GM18867 (cell line): ENCODE results near the gene ARHGAP30.

Experiments used
- ATAC-seq: cut with Tn5 transposase; IDR thresholded peaks from one replicate; pipeline ENCODE4 v1.9.1; 2021; ENCODE audit warnings: mild to moderate bottlenecking, moderate library complexity; ENCODE audit not compliant: unreplicated experiment

The ARHGAP30 gene

DNA sequence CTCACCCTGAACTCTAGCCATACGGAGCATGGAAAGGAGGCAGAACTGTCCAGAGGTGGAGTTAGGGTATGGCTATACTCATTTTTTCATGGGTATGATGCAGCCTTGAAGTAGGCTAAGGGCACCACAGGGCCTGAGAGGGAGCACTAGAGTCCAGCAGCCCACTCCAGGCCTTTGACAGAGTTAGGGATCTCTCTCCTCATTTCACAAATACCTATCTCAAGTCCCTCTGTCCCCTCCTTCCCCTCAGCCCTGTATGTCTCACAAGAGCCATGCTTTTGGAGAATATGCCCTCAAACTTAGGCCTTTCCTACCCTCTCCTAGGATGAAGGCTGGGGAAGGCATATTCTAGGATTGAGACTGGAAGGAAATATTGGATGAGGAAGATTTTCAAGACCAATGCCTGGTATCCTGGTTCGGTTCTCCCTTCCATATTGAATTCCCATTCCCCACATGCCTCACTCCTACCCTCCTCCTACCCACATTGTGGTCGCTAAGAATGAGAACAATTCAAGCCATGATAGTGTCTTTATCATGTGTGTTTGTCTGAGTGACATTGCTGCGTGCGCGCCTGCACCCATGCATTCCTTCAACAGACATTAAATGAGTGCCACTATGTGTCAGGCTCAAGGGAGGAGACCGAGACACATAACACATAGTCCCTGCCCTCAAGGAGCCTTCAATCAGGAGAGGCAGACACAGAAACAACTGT is 22.3 kb upstream of the ARHGAP30 start:
- no peak for ATAC-seq

DNA sequence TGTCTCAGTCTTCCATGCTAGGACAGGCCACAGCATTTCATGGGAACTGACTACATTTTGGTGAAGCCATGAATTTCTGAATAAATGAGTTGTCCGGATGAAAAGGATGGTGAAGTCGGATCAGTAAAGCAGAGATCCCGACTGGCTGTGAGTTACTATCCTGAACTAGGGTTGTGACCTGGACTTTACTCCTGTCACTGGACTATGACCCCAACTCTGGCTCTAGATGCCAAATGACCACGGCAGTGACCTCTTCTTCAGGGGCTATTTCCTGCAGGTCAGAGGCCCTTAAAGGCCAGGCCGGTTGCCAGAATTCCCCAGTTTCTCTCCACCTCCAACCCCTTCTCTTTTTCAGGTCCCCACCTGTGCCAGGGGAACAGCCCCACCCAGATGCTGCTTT is 21.4 kb upstream of the ARHGAP30 start:
- ATAC-seq: no peak

DNA sequence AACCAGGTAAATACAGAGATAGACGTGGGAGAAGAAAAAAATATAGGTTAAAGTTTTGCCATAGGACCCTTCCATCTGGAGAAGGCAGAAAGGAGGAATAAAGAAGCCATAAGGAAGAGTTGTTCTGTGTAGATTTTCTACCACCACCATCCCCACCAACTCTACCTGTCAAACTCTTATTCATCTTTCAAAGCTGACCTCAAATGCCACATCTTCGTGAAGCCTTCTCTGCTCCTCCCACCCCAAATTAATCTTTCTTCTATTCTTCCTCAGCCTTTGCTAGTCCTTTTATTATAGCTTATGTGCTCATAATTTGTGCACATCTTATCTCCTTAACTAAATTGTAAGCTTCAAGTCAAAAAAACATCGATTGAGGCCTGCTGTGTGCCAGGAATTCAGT is 20.9 kb upstream of the ARHGAP30 start:
- ATAC-seq: no peak

DNA sequence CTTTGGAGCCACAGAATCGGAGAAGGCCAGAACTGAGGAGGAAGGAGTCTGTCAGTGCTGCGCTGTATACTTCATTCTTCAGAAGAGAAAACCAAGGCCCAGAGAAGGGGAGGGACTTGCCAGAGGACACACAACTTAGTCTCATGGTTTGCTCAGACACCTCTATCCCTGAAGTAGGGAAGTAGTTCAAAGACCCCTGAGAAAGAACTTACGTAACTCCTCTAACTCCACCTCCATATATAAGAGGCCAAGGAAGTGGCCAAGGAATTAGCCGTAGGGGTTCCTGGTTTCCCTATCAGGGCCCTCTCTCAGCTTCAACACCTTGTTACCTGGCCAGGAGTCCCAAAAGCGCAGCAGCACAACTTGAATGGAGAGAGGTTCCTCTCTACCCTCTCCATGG is 20.2 kb upstream of the ARHGAP30 start:
- no peak for ATAC-seq

DNA sequence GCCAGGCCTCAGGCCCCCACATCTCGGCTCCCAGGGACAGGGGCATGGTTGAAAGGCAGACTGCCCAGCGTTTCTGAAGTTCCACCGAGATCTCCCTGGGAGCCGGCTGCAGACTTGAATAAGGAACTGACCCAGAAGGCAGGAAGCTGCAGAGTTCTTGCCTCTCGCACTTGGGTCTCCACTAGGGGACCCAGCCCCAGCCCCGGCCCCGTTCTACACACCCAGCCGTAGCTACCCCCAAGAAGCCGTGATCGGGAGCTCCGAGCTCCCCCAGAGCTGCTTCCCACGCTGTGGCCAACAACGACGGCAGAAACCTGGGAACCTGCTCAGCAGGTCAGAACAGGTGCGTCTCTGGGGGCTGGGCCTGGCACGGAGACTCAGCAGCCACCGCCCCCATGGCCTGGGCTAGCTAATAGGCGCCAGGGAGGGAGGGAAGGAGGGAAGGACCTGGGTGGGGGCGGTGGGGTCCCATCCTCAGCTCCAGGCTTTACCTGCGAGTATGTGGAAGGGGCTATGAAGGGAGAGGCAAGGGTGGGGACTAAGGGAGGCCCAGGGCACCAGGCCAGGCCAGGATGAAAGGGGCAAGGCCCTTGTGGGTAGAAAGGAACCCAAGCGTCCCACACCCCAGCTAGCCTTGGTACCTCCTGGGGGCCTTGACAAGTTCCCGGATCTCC is 19.7 kb upstream of the ARHGAP30 start, which contains the start of gene NECTIN4:
Gene NECTIN4 (minus strand): TSS at position 308 of the 674 bp plus-strand sequence. CDS start 262 bp downstream, at position 46.
- no peak for ATAC-seq

DNA sequence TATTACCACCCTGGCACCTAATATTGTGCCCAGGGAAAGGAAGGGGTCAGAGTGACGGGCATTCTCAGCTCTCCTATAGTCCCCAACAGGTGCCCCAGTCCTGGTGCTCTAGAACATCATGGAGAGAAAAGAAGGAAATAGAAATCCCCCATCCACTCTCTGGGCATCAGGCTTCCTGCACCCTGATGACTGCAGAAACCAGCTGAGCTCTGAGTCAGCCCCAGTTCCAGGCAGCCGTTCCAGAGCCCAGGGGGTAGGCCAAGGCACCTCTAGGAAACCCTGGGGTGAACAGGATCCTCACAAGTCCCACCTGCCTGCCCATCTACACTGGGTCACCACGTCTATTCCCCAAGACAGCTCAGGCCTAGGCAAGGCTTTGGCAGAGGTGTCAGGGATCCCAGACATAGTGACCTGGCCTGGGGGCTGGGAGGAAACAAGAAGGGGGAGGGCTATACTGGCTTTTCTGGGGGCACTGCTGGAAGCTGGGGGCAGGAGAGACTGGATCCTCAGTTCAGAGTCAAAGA is 19.0 kb upstream of the ARHGAP30 start:
- no peak for ATAC-seq

DNA sequence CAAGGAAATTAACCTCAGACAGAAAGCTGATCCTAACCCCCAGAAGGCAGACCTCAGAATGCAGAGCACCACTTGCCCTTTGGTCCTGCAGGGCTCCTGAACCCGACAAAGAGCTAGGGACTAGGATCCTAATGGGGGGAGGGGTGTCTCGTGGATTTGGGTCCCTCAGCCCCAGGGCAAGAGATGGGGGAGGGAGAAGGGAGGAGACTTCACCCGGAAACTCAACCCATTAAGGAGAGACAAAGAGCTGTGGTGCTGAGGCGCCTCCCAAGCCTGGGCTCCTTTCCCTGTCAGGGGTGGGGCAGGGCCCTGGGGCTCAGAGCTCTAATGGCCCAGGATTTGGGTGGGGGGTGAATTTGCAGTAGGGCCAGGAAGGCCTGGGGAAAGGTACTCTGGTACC is 16.8 kb upstream of the ARHGAP30 start:
- ATAC-seq: no peak

DNA sequence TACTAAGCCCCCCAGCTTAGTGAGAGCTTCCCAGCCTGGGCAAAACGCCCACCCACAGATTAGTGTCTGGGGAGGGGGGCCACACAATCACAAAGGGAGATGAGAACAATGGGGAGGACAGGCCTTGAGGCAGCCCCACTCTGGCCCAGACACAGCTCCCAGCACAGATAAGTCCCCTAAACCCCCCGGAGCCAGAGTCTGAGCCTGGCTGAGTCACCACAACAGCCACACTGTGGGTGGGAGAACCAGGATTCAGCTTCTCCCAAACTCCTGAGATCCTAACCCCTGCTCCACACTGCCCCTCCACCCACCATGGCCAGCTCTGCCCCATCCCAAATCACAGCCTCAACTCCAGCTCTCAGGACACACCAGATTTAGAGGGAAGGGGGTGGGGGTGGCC is 15.5 kb upstream of the ARHGAP30 start:
- no peak for ATAC-seq

DNA sequence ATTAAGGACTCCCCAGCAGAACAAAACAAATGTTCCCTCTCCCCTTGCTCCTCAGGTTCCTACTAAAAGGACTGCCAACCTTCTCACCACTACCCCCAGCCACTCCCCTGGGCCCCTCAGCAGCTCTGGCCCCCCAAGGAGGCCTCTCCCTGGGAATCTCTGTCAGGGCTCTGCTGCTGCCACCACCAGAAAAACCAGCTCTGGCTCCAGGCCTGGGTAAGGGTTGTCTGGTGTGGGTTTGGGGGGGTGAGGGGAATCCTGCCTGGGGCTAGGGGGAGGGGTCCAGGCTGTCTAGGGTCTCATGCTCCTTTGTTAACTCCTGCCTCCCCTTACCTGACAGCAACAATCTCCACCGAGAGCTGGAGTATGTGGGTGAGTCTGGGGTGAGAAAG is 14.9 kb upstream of the ARHGAP30 start:
- no peak for ATAC-seq

DNA sequence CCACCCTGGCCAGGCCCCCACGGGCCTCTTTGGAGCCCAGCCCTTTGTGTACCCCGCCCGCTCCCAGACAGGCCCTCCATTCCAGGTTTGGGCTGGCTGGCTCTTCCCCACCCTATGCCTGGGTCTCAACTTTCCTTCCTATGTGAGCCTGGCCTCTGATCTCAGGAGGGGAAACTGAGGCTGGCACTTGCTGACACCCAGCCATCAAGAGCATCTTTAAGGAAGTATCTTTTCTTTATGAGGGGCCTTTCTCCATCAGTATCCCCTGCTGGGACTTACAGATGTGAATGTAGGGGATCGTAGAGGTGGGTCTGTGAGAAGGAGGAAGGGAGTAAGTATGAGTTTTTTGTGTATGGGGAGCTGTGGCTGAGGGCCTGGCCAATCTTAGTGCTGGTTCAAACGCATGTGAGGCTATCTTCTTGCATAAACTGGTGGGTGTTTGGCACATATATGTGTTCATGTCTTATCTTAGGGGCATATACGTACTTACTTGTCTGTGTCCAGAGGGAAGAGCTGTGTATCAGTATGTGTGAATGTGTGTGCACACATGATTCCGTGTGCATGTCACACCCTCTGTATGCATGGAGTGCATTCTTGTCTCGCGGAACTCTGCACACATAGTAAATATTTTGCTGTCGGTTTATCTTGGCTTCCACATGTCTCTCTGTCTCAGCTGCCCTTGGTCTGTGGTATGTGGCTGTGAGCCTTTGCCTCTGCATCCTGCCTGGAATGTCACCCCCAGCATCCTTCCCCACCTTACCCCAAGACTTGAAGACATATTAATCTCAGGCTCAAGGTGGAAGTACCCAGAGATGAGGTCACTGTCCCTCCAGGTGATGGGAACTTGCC is 14.3 kb upstream of the ARHGAP30 start:
- ATAC-seq: no peak

DNA sequence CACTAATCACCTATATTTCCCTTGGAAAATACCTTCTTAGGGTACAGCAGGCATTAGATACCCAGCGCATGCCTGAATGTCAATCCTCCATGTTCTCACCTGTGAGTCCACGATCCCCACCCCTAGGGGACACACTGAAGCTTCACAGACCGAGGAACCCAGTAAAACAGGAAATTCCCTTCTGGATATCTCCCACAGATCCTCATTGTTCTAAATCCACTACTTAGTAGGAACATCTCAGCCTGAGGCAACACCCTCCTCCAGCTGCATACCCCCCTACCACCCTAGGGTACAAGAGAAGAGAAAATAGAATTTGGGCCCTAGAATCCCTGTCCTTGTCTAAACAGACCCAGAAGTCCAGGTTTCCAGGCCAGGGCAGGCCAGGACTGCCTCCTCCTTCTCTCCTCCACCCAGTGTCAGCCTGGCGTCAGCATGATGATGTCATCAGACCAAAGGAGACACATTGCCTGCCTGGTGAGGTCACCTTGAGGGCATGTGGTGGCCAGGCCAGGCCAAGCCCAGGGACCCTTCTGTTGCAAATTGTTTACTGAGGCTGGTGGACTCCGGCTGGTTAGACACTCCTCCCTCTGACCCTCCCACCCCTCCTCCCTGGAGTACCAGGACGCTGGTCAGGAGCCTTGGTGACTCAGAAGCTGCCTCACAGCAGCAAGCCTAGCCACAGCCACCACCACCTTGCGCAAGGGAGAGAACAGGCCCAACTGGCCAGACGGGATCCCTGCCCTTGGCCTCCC is 13.5 kb upstream of the ARHGAP30 start:
- ATAC-seq: no peak

DNA sequence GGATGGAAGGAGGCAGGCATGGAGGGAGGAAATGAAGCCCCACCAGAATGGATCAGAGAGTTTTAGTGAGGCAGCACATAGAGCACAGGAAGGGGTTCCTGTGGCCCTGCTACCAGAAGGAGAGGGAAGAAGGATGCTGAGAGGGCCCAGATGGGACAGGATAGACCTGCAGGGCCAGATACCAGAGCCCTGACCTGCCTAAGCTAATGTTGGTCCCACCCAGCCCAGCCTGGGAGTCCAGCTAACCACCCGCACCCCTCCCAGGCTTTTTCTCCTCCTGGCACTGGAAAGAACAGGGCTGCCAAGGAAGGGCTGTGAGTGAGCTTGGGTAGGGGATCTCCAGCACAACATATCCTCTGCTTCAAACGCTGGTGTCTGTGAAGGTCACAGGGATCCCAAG is 12.8 kb upstream of the ARHGAP30 start:
- no peak for ATAC-seq

DNA sequence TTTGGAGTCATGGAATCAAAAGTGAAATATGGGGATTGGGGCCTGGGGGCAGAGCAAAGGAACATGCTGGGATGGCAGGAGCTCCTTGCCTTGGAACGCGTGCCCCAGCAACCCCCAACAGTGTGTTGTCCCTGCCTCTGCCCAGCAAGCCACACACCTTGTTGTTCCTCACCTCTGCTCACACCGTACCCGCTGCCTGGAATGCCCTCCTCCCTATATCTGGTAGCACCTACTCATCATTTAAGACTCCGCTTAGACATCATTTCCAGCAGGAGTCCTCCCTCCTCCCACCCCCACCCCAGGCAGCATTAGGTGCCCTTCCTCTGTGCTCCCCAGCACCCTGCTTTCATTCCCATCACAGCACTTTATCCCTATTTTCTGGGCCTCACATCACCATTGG is 11.8 kb upstream of the ARHGAP30 start:
- no peak for ATAC-seq

DNA sequence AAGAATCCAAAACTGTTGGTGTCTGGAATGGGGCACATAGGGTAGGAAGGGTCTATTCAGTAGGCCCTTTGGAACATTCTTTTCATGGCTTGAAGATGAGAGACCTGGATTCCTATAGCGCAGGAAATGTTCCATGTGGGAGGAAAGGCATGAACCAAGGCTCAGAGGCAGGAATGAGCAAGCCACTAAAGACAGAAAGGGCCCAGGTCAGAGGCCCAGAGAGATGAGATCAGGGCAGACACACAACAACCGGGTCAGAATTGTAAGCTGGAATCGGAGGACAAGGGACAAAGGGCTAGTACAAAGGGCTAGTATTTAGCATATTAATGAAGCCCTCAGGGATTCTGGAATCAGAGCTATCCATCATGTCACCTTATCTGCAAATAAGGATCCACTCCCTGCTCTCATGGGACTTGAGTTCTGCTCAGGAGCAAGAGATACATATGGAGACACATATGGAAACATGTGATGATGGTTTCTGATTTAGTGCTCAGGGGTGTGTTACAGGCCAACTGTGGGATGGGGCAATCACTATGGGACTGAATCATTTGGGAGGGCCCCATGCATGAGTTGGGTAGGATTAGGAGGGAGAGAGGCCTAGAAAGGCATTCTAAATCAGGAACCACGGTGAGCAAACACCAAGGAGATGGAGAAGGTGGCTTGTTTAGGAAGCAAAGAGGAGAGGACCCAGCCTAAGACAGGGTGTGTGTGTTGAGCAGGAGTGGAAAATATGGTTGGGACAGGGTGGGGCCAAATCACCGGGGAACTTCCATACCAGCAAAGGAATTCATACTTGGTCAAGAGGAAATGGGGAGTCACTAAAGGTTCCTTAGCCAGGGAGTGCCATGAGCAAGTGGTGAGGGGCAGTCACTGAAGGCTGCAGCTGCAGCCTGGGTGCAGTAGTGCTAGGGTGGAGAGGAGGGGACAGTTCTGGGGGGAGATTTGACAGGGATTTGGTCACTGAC is 11.0 kb upstream of the ARHGAP30 start:
- no peak for ATAC-seq

DNA sequence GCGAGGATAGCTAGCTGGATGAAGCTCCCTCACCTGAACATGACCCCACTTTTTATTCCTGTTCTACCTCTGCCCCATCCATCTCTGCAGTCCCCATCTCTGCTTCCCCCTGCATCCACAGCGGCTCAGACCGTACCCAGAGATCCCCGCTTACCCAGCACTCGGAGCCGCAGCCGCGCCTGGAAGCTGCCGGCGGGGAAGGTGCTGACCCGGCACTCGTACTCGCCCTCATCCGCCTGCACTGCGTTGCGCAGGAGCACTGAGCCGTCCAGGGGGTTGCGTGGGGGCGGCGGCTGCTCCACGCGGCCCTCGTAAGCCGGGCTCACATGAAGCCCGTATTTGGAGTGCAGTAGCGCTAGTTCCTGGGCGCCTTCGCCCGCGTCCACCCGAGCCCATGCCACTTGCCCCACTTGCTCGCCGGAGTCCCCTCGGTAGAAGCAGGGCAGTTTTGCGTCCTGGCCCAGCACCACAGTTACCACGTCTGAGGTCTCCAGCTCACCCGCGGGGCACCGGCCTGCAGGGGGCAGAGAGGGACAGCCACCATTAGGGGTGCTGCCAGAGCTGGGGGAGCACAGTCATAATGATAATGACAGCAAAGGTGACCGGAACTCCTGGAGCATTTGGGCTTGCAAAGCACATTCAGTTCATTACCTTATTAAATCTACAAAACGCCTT is 9.9 kb upstream of the ARHGAP30 start:
- ATAC-seq: no peak

DNA sequence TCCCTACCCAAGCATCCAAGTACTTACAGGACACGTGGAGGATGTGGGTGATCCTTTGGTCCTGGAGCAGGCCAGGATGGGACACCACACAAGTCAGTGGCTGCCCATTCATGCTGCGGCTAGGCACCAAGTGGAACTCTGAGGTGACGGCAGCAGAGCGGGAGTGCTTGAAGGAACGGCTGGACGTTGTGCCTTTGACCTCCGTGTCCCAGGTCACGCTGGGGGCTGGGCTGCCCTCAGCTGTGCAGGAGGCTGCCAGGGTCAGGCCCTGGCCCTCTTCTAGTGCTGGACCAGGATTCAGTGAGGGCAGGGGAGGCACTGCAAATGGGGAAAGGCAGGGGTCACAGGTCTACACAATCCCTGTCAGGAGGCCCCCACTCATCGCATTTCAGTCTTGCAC is 7.7 kb upstream of the ARHGAP30 start:
- no peak for ATAC-seq

DNA sequence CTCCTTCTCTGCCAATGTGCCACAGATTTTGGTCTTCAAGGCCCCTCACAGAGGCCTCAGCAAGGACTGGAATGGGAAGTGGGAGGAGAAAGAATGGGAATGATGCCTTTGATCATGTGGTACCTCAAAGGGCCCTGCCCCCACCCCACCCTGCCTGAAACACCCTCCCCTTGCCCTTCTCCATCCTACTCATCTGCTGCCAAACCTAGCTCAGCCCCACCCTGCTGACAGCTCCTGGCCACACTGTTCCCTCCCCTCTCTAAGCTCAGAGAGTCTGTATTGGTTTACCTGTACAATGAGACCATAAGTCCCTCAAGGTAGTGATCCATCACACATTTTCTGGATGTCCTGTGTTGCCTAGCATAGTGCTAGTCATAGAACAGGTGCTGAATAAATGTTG is 6.7 kb upstream of the ARHGAP30 start:
- ATAC-seq: no peak

DNA sequence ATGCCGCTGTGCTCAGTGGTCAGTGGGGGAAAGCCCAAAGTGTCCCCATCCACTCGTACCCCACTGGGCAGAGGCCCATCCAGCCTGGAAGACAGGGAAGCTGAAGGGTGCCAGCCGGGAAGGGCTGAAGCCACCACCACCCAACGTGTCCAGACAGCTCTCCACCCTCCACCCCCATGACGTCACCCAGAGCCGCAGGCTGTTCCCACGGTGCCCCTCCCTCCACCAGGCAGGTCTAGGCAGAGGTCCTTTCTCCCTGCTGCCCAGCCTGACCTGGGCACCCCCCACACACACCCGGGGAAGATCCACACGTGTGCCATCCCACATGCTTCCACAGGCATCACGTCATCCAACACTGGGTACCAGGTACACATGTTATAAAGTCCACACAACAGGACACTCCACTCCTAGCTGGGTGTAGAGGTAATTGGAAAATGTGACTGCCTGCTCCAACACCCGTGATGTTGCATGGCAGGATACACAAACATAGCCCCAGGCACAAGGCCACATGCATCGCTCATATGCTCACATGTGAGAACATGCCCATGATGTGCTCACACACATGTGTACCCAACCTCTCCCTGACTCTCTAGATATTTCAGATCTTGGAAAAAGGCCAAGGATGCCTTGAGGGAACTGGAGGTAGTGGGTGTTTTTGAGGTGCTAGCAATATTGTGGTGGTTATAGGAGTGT is 5.1 kb upstream of the ARHGAP30 start:
- no peak for ATAC-seq
